ACHN (cell line): Measurements from ENCODE around the gene CELF1.

Experiments used
- DNase-seq: peaks from one replicate; pipeline ENCODE4 v3.0.0-alpha.2; 2015
- in situ Hi-C: cut with HindIII; loops from 2 replicates; pipeline ENCODE4 v1.10.0; 2017; ENCODE audit warnings: low sequenced_read_pairs, low pct_ligation_motif_present, low pct_unique_long_range_greater_than_20kb

CELF1 gene

GRCh38 chr11:47501101-47501500, 51.8 kb downstream of the CELF1 start:
- in situ Hi-C loops = no loop called here
- DNase-seq = no peak

GRCh38 chr11:47500121-47500520, 52.8 kb downstream of the CELF1 start:
- DNase-seq = no peak
- in situ Hi-C loops = no loop called here

GRCh38 chr11:47499614-47500013, 53.3 kb downstream of the CELF1 start:
- DNase-seq = no peak

GRCh38 chr11:47499161-47499560, 53.8 kb downstream of the CELF1 start:
- DNase-seq = no peak

More at GRCh38 chr11:47499614-47500013, 53.3 kb downstream of the CELF1 start:
- in situ Hi-C loops = no loop called here

GRCh38 chr11:47498584-47499152, 54.3 kb downstream of the CELF1 start:
- in situ Hi-C loops = no loop called here
- no peak for DNase-seq

More at GRCh38 chr11:47499161-47499560, 53.8 kb downstream of the CELF1 start:
- in situ Hi-C loops = no loop called here

- DNase-seq = no peak
- in situ Hi-C loops = no loop called here
These were observed 54.8 kb downstream of the CELF1 start for GRCh38 chr11:47498149-47498548.

GRCh38 chr11:47496808-47497207, 56.1 kb downstream of the CELF1 start:
- in situ Hi-C loops = no loop called here
- no peak for DNase-seq

GRCh38 chr11:47495856-47496217, 57.1 kb downstream of the CELF1 start:
- in situ Hi-C loops = no loop called here
- no peak for DNase-seq

- no peak for DNase-seq
- in situ Hi-C loops = no loop called here
These were observed 57.7 kb downstream of the CELF1 start for GRCh38 chr11:47495011-47495855.

GRCh38 chr11:47489395-47489755, 63.6 kb downstream of the CELF1 start:
- in situ Hi-C loops = no loop called here
- no peak for DNase-seq

GRCh38 chr11:47488674-47489394, 64.1 kb downstream of the CELF1 start:
- DNase-seq = no peak
- in situ Hi-C loops = no loop called here

- in situ Hi-C loops = no loop called here
These were observed 64.8 kb downstream of the CELF1 start for GRCh38 chr11:47488111-47488510.

GRCh38 chr11:47487421-47487820, 65.5 kb downstream of the CELF1 start:
- in situ Hi-C loops = no loop called here
- no peak for DNase-seq

More at GRCh38 chr11:47488111-47488510, 64.8 kb downstream of the CELF1 start:
- DNase-seq = no peak

- DNase-seq = no peak
- in situ Hi-C loops = no loop called here
These were observed 67.8 kb downstream of the CELF1 start for GRCh38 chr11:47485107-47485506.

- no peak for DNase-seq
- in situ Hi-C loops = no loop called here
These were observed 69.5 kb downstream of the CELF1 start for GRCh38 chr11:47483457-47483856.

GRCh38 chr11:47480762-47481161, 72.2 kb downstream of the CELF1 start:
- in situ Hi-C loops = no loop called here

GRCh38 chr11:47478651-47479329, 74.1 kb downstream of the CELF1 start:
- no peak for DNase-seq
- in situ Hi-C loops = no loop called here

More at GRCh38 chr11:47480762-47481161, 72.2 kb downstream of the CELF1 start:
- no peak for DNase-seq

GRCh38 chr11:47477753-47478152, 75.2 kb downstream of the CELF1 start:
- in situ Hi-C loops = no loop called here
- DNase-seq = no peak

GRCh38 chr11:47477323-47477722, 75.6 kb downstream of the CELF1 start:
- in situ Hi-C loops = no loop called here
- DNase-seq = no peak
